Ovary (tissue), 3 donors: ENCODE data around the gene LAG3.

Experiments used
- EP300 ChIP-seq: sonication (generic); formaldehyde crosslinking; IDR thresholded peaks from one replicate; pipeline ENCODE4 v1.6.1; 2017; ENCODE audit warnings: antibody characterized with exemption
- TF ChIP-seq, protein P1 (sequence below), 3 donors: fragments of 450-650 bp in 2 of 3; fragments of 200-600 bp in 1 of 3; IDR thresholded peaks; one replicate each; pipeline versions ENCODE4 v1.5.1 to v1.8.0; 2016 to 2022; ENCODE audit warnings: antibody characterized with exemption in 3 of 3, mild to moderate bottlenecking in 1 of 3
- donor health status: DM: no; HTN: no; CAD: no.

DNA sequence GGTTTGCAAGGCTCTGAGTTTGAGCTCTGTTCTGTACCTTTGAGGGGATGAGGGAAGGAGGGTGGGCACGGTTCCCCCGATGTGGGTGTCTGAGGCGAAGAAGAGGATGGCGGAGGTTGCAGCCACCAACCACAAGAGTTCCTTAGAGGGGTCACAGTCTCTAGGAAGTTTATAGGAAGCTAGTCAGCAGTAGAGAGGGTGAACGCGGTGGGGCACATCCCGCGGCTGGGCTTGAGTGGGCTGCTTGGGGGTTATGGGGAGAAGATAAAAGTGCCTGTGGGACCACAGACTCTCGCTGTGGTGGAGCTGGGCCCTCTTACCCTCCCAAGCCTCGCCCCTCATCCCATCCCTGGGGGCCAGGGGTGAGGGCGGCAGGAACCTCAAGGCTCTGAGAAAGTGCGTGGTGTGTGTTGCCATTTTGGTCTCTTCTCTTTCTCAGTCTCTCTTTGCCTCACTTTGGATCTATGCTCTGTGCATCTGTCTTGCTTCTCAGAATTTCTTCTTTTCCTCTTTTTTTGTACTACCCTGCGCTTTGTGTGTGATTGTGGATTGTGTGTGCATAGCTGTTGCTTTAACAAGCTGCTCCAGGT, 19.7 kb downstream of the LAG3 start:
- TF ChIP-seq EP300: no peak
- TF ChIP-seq, protein P1, sequence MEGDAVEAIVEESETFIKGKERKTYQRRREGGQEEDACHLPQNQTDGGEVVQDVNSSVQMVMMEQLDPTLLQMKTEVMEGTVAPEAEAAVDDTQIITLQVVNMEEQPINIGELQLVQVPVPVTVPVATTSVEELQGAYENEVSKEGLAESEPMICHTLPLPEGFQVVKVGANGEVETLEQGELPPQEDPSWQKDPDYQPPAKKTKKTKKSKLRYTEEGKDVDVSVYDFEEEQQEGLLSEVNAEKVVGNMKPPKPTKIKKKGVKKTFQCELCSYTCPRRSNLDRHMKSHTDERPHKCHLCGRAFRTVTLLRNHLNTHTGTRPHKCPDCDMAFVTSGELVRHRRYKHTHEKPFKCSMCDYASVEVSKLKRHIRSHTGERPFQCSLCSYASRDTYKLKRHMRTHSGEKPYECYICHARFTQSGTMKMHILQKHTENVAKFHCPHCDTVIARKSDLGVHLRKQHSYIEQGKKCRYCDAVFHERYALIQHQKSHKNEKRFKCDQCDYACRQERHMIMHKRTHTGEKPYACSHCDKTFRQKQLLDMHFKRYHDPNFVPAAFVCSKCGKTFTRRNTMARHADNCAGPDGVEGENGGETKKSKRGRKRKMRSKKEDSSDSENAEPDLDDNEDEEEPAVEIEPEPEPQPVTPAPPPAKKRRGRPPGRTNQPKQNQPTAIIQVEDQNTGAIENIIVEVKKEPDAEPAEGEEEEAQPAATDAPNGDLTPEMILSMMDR (IDR thresholded peaks at IDR 0.05): no peak
